VCaP (cell line): ENCODE data around the gene CDH4.

Experiments used
- H3K27ac ChIP-seq: fragments of 450-650 bp; 2 replicates; pipeline ENCODE4 v1.5.1; 2017
- TF ChIP-seq, protein P1 (sequence below): fragments of 450-650 bp; conservative IDR thresholded peaks from 2 replicates; pipeline ENCODE4 v1.5.1; 2017; ENCODE audit warnings: mild to moderate bottlenecking, moderate library complexity

CDH4 gene

DNA sequence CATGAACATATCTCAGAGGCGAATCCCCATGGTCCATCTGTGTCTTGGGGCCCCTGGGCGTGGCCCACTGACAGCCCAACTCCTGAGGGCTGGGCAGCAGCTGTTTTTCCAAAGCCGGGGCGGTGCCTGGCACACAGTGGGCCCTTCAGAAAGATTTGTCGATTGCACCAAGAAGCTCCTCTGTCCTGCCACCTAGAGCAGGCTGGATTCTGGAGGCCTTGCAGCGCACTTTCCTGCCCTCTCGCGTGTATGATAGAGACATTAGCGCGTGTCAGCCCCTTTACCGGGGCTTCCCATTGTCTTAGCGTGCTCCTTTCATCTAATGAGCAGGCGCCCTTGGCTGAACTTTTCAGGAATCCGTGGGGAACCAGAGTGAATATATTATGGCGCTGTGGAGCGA is 45.4 kb downstream of the CDH4 start:
- no peak overlapping the region for H3K27ac ChIP-seq

DNA sequence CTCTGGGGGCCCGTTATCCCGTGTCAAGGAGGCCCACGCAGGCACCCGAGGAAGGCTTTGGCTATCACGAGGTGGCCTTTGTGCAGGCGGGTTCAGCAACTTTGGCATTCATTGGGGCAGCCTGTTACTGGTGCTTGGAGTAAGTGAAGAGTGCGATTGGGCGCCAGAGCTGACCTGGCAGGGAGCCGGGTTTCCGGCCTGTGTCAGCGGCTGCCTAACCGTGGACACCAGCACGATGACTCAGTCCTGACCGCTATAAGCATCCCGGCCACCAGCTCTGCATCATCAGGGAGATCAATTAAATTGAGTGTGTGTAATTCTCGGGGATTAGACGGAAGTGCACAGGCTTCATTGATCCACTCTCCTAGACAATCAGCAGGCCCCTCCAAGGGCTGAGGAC is 45.9 kb downstream of the CDH4 start:
- TF ChIP-seq, protein P1, sequence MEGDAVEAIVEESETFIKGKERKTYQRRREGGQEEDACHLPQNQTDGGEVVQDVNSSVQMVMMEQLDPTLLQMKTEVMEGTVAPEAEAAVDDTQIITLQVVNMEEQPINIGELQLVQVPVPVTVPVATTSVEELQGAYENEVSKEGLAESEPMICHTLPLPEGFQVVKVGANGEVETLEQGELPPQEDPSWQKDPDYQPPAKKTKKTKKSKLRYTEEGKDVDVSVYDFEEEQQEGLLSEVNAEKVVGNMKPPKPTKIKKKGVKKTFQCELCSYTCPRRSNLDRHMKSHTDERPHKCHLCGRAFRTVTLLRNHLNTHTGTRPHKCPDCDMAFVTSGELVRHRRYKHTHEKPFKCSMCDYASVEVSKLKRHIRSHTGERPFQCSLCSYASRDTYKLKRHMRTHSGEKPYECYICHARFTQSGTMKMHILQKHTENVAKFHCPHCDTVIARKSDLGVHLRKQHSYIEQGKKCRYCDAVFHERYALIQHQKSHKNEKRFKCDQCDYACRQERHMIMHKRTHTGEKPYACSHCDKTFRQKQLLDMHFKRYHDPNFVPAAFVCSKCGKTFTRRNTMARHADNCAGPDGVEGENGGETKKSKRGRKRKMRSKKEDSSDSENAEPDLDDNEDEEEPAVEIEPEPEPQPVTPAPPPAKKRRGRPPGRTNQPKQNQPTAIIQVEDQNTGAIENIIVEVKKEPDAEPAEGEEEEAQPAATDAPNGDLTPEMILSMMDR, result no peak
- no peak overlapping the region for H3K27ac ChIP-seq

More for the DNA sequence above, 45.4 kb downstream of the CDH4 start:
- TF ChIP-seq, protein P1, result no peak

DNA sequence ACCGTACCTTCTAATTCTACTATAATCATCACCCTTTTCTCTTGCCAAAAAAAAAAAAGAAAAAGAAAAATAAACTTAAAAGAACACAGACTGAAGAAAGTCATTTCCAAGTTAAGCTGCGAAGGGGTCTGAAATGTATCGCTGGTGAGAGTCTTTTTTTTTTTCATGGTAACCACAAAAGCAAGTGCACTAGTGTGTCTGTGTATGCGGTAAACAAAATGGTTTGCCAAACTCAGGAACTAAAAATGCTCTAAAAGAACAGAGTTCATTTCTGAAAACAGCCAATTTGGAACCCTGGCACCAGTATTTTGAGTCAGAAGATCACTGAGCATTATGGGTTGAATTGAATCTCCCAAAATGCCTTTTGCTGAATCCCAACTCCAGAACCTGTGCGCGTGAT is 46.6 kb downstream of the CDH4 start:
- TF ChIP-seq, protein P1, result no peak
- H3K27ac ChIP-seq, result no peak overlapping the region

DNA sequence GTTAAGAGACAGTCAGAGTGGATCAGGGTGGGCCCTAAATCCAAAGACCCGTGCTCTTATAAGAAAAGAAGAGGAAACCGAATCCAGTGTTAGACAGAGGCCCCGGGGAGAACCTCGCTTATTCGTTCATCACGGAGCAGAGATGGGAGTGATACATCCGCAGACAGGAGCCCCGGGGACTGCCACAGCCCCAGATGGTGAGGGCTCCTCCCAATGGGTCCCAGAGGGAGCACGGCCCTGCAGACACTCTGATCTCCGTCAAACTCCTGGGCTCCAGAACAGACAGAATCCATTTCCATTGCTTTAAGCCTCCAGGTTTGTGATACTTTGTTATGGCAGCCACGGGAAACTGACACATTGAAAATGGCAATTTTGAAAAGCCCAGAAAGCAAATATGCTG is 47.0 kb downstream of the CDH4 start:
- TF ChIP-seq, protein P1, result no peak

DNA sequence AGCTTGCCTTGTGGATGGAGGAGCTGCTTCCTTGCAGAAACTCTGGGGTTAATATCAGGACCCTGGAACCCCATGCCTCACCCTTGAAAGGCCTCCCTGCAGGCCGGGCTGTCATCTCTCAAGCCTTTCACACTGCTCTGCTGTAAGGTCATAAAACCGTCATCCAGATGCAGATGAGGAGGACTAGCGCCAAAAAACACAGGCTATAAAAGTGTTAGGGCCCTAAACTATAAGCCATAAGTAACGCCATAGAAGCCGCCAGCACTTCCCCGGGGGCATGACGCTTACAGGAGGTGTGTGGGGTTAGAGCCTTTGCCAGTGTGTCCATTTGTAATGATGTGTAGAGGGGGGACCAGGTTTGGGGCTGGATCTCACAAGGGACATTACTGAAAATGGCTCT is 47.6 kb downstream of the CDH4 start:
- no peak overlapping the region for H3K27ac ChIP-seq
- TF ChIP-seq, protein P1, result no peak

More for the DNA sequence above, 47.0 kb downstream of the CDH4 start:
- H3K27ac ChIP-seq, result no peak overlapping the region

DNA sequence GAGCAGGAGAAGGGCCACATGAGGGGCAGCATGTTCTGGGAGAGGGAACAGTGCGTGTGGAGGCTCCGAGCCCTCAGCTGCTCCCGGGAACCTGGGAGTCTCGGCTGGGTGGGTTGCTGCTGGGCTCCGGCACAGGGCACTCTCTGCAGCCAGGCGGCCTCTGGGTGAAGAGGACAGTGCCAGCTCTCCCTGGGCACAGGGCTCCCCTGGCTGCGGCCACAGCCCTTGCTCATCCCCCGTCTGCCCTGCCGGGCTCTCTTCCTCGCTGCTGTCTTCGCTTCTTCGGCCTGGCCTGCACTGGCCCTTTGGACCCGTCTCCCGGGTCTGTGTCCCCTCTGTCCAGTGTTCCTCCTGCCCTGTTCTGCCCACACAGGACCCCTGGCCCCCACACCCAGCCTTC is 48.2 kb downstream of the CDH4 start:
- H3K27ac ChIP-seq, result no peak overlapping the region
- TF ChIP-seq, protein P1, result no peak

DNA sequence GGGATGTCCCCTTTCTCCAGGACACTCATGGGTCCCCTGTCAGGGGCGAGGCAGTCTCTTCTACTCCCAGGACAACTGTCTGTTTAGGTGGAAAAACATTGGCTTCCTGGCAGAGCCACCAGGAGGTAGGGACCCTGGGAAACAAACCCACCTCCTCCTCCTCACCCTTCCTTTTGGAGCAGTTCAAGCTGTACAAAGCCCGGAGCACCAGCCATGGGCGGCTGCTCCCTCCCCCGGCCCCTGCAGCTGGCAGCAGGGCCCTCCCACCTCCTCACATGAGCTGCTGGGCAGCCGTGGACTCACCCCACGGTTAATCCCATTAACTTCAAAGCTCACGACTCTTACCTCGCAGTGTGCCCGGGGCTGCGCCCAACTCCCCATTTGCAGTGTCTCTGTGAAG is 48.6 kb downstream of the CDH4 start:
- TF ChIP-seq, protein P1, result no peak
- H3K27ac ChIP-seq, result no peak overlapping the region
